ENCODE results near the gene TIMP2.

The TIMP2 gene

GRCh38 chr17:78818932-78819331, 106.3 kb downstream of the TIMP2 start:
- DNase-seq (ENCODE audit: low read depth, low spot score): no peak

- no peak for DNase-seq (ENCODE audit: low read depth, low spot score)
Observed at GRCh38 chr17:78818152-78818846, 106.9 kb downstream of the TIMP2 start.

GRCh38 chr17:78817123-78817522, 108.1 kb downstream of the TIMP2 start:
- no peak for DNase-seq (ENCODE audit: low read depth, low spot score)

GRCh38 chr17:78815696-78816095, 109.5 kb downstream of the TIMP2 start:
- no peak for DNase-seq (ENCODE audit: low read depth, low spot score)

- DNase-seq (ENCODE audit: low read depth, low spot score): peak; percentile 24
Observed at GRCh38 chr17:78812855-78813254, 112.3 kb downstream of the TIMP2 start.

- DNase-seq (ENCODE audit: low read depth, low spot score): no peak
Observed at GRCh38 chr17:78808163-78808562, 117.0 kb downstream of the TIMP2 start.

GRCh38 chr17:78806451-78806850, 118.7 kb downstream of the TIMP2 start:
- no peak for DNase-seq (ENCODE audit: low read depth, low spot score)

GRCh38 chr17:78805301-78805700, 119.9 kb downstream of the TIMP2 start:
- DNase-seq (ENCODE audit: low read depth, low spot score): no peak

GRCh38 chr17:78804777-78805176, 120.4 kb downstream of the TIMP2 start:
- no peak for DNase-seq (ENCODE audit: low read depth, low spot score)

- DNase-seq (ENCODE audit: low read depth, low spot score): no peak
Observed at GRCh38 chr17:78803186-78803845, 121.9 kb downstream of the TIMP2 start.

All from astrocyte of the hippocampus (primary cell).